HepG2 (cell line): Measurements from ENCODE around the gene NFIC. TPM values are rescaled to one million over a fixed set of nuclear protein-coding genes. Genes with fewer than 3 reads are reported as not detected.

ENCODE experiments used
- ARNT2 ChIP-seq: sonication (generic); formaldehyde crosslinking; IDR thresholded peaks from 2 replicates; pipeline ENCODE4 v1.8.0; 2022; ENCODE audit warnings: mild to moderate bottlenecking, low read depth, missing genetic modification reagents, moderate library complexity
- ATF7-NPFF ChIP-seq: sonication (generic); formaldehyde crosslinking; IDR thresholded peaks from 2 replicates; pipeline ENCODE4 v1.8.1; 2023; ENCODE audit warnings: mild to moderate bottlenecking, low read depth, missing genetic modification reagents, moderate library complexity
- FOXP4 ChIP-seq: sonication (generic); formaldehyde crosslinking; IDR thresholded peaks from 2 replicates; pipeline ENCODE4 v1.4.0; 2020; ENCODE audit warnings: missing genetic modification reagents
- GATA4 ChIP-seq: sonication (generic); IDR thresholded peaks from 2 replicates; pipeline ENCODE4 v1.6.1; 2016; ENCODE audit warnings: antibody characterized with exemption, low read depth, borderline replicate concordance
- HBP1 ChIP-seq: IDR thresholded peaks from 2 replicates; pipeline ENCODE4 v1.6.1; 2016; ENCODE audit warnings: low read depth, control low read depth
- HDAC6 ChIP-seq: fragments of 200-600 bp; sonication (generic); IDR thresholded peaks from 2 replicates; pipeline ENCODE4 v1.7.0; 2017; ENCODE audit warnings: mild to moderate bottlenecking, antibody characterized with exemption, low read length, low read depth
- IRX3 ChIP-seq: sonication (generic); formaldehyde crosslinking; IDR thresholded peaks from 2 replicates; pipeline ENCODE4 v1.8.1; 2023; ENCODE audit warnings: mild to moderate bottlenecking, low read depth, missing genetic modification reagents, borderline replicate concordance
- ISX ChIP-seq: sonication (generic); formaldehyde crosslinking; conservative IDR thresholded peaks from 2 replicates; pipeline ENCODE4 v1.5.0; 2020; ENCODE audit warnings: missing genetic modification reagents
- KAT2B ChIP-seq: fragments of 150-350 bp; IDR thresholded peaks from 2 replicates; pipeline ENCODE4 v1.6.1; 2014; ENCODE audit warnings: low read depth, low read length, borderline replicate concordance
- KDM2A ChIP-seq: sonication (generic); formaldehyde crosslinking; IDR thresholded peaks from 2 replicates; pipeline ENCODE4 v1.4.0; 2020; ENCODE audit warnings: low read depth, missing genetic modification reagents, borderline replicate concordance
- KLF16 ChIP-seq, 2 experiments: sonication (generic) in 1 of 2; formaldehyde crosslinking in 1 of 2; IDR thresholded peaks; 2 replicates each; pipeline versions ENCODE4 v1.6.1 to v1.8.0; 2016 to 2023; ENCODE audit warnings: missing genetic modification reagents in 2 of 2, missing compliant biosample characterization in 1 of 2
- MLX ChIP-seq: IDR thresholded peaks from 2 replicates; pipeline ENCODE4 v1.6.1; 2016
- NFRKB ChIP-seq: fragments of 450-650 bp; IDR thresholded peaks from 2 replicates; pipeline ENCODE4 v1.6.1; 2017
- SAP130 ChIP-seq: IDR thresholded peaks from 2 replicates; pipeline ENCODE4 v1.6.1; 2016; ENCODE audit warnings: low read depth
- SCMH1 ChIP-seq: sonication (generic); formaldehyde crosslinking; IDR thresholded peaks from 2 replicates; pipeline ENCODE4 v1.9.0; 2021; ENCODE audit warnings: missing genetic modification reagents, mild to moderate bottlenecking, borderline replicate concordance
- TARDBP ChIP-seq: sonication (generic); formaldehyde crosslinking; IDR thresholded peaks from 2 replicates; pipeline ENCODE4 v1.8.0; 2022; ENCODE audit warnings: mild to moderate bottlenecking, missing genetic modification reagents
- THAP7 ChIP-seq: sonication (generic); formaldehyde crosslinking; IDR thresholded peaks from 2 replicates; pipeline ENCODE4 v1.8.1; 2023; ENCODE audit warnings: mild to moderate bottlenecking, missing genetic modification reagents
- ZBTB2 ChIP-seq: sonication (generic); formaldehyde crosslinking; IDR thresholded peaks from 2 replicates; pipeline ENCODE4 v1.8.0; 2022; ENCODE audit warnings: low read depth, missing genetic modification reagents
- ZNF160 ChIP-seq: sonication (generic); formaldehyde crosslinking; IDR thresholded peaks from 2 replicates; pipeline ENCODE4 v1.8.0; 2022; ENCODE audit warnings: mild to moderate bottlenecking, inconsistent platforms, missing genetic modification reagents
- ZSCAN12 ChIP-seq: sonication (generic); formaldehyde crosslinking; IDR thresholded peaks from 2 replicates; pipeline ENCODE4 v1.9.0; 2021; ENCODE audit warnings: mild to moderate bottlenecking, missing genetic modification reagents
- ZSCAN30 ChIP-seq: sonication (generic); formaldehyde crosslinking; IDR thresholded peaks from 2 replicates; pipeline ENCODE4 v1.5.0; 2020; ENCODE audit warnings: mild to moderate bottlenecking, missing genetic modification reagents
- ZSCAN5A ChIP-seq: sonication (generic); formaldehyde crosslinking; IDR thresholded peaks from 2 replicates; pipeline ENCODE4 v1.8.0; 2022; ENCODE audit warnings: mild to moderate bottlenecking, missing genetic modification reagents, borderline replicate concordance
- polyA plus RNA-seq, 8 experiments: library from polyadenylated mRNA; depleted of rRNA in 3 of 8; stranded (reverse) in 7 of 8; unstranded in 1 of 8; fragments of >200 nt; fragmentation: Illumina TruSeq in 4 of 8; extraction: Trizol in 4 of 8; gene quantifications; 2 replicates each; pipeline versions ENCODE4 v1.2.1 to v1.2.3, GENCODE V29; 2011 to 2016; ENCODE audit warnings: low read depth in 4 of 8, missing spikeins in 1 of 8, mixed read lengths in 1 of 8; ENCODE audit not compliant: insufficient read depth in 1 of 8
- total RNA-seq, 5 experiments: library from RNA; depleted of rRNA; stranded (reverse); fragments of >200 nt; fragmentation: Illumina TruSeq; extraction: Trizol; gene quantifications; 2 replicates each; pipeline ENCODE4 v1.2.3, GENCODE V29; 2016; ENCODE audit warnings: low read depth in 1 of 5

The NFIC gene
- total and polyA plus RNA-seq, 2 of the 13 experiments (the other 11 are each of a cell fraction or from before 2014, with no cell fraction given) = 1.3 to 2.5 TPM

- peak; percentile 92; the same call in 1 of the 2 replicates for TF ChIP-seq FOXP4 (CRISPR knock-in tag)
- TF ChIP-seq HDAC6 = no peak
- no peak for TF ChIP-seq ZSCAN30 (CRISPR knock-in tag)
- TF ChIP-seq GATA4 = no peak
- no peak for TF ChIP-seq ZSCAN5A (CRISPR knock-in tag)
- TF ChIP-seq ISX (CRISPR knock-in tag) = no peak
- no peak for TF ChIP-seq ZNF160
- no peak; the same call in 1 of the 2 replicates for TF ChIP-seq THAP7 (CRISPR knock-in tag)
- no peak for TF ChIP-seq ATF7-NPFF (CRISPR knock-in tag)
- TF ChIP-seq ZBTB2 (CRISPR knock-in tag) = no peak
- peak; percentile 83 for TF ChIP-seq SAP130
- peak; percentile 88 for TF ChIP-seq MLX
- no peak for TF ChIP-seq KAT2B
- TF ChIP-seq TARDBP (CRISPR knock-in tag) = peak; percentile 85
- no peak for TF ChIP-seq SCMH1
- TF ChIP-seq KDM2A = peak; percentile 37; the same call in 1 of the 2 replicates
- TF ChIP-seq KLF16 (CRISPR knock-in tag; IDR thresholded peaks at IDR 0.05) = no peak
- no peak for TF ChIP-seq ZSCAN12 (CRISPR knock-in tag)
- TF ChIP-seq HBP1 (CRISPR knock-in tag) = no peak
- TF ChIP-seq IRX3 (CRISPR knock-in tag) = no peak
- no peak for TF ChIP-seq ARNT2
- TF ChIP-seq NFRKB = no peak
These were observed 47.5 kb downstream of the NFIC start (continued) for GRCh38 chr19:3413796-3414327.
